GM12878 (cell line): Measurements from ENCODE around the gene IFT81.

Experiments
- CEBPB ChIP-seq, 2 experiments: fragments of 150-350 bp in 1 of 2; IDR thresholded peaks; 2 replicates each; pipeline ENCODE4 v1.6.1; 2012 to 2014; ENCODE audit warnings: low read depth in 2 of 2, low read length in 2 of 2, borderline replicate concordance in 1 of 2, inconsistent platforms in 1 of 2
- EED ChIP-seq: sonication (generic); IDR thresholded peaks from 2 replicates; pipeline ENCODE4 v1.6.1; 2016; ENCODE audit warnings: antibody characterized with exemption, low read depth
- JUND ChIP-seq: IDR thresholded peaks from 2 replicates; pipeline ENCODE4 v1.6.1; 2012; ENCODE audit warnings: low read depth, mild to moderate bottlenecking, low read length, improper control_type of control experiment, moderate library complexity
- REST ChIP-seq: IDR thresholded peaks from 2 replicates; pipeline ENCODE4 v1.6.1; 2012; ENCODE audit warnings: mild to moderate bottlenecking, low read depth, low read length
- SIN3A ChIP-seq: IDR thresholded peaks from 2 replicates; pipeline ENCODE4 v1.6.1; 2012; ENCODE audit warnings: low read depth, low read length, improper control_type of control experiment

DNA sequence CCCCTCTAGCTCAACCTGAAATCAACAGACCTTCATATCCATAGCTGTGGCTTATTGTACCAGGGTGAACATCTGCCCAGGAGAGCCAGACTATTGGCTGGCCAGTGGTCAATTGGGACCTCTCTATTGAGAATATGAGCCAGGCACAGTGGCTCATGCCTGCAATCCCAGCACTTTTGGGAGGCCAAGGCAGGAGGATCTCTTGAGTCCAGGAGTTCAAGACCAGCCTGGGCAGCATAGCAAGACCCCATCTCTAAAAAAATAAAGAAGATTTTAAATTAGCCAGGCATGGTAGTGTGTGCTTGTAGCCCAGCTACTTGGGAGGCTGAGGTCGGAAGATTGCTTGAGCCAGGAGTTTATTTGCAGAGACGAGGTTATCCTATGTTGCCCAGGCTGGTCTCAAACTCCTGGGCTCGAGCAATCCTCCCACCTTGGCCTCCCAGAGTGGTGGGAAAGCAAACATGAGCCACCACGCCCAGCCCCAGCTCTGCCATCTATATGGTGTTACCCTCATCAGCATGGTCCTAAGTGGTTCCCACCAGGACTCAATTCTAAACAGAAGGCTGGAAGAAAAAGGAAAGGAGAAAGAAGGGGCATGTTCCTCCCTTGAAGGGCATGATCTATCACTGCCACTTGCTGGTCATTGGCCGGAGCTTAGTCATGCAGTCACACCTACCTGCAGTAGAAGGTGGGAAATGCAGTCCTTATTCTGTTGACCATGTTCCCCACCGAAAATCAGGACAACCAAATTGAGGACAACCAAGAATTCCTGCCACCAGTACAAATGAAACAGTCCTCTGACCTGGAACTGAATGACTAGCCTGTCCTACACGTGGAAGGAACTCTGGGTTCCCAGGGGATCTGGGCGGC, 33.7 kb upstream of the IFT81 start:
- no peak for TF ChIP-seq CEBPB (IDR thresholded peaks at IDR 0.05; ENCODE audit: borderline replicate concordance in 1 of 2, low read depth in 2 of 2, low read length in 2 of 2)
- TF ChIP-seq EED, result no peak
- TF ChIP-seq JUND, result no peak
- TF ChIP-seq REST, result no peak
- no peak for TF ChIP-seq SIN3A
